Measurements from ENCODE around the gene TMEM150A. TPM values are rescaled to one million over a fixed set of nuclear protein-coding genes. Genes with fewer than 3 reads are reported as not detected.
A peak's percentile ranks its signal among the peaks of the same experiment; 100 is the strongest.

TMEM150A gene
- total and polyA plus RNA-seq, 10 donors = 9.4 to 18.8 (median 11.3) TPM

DNA sequence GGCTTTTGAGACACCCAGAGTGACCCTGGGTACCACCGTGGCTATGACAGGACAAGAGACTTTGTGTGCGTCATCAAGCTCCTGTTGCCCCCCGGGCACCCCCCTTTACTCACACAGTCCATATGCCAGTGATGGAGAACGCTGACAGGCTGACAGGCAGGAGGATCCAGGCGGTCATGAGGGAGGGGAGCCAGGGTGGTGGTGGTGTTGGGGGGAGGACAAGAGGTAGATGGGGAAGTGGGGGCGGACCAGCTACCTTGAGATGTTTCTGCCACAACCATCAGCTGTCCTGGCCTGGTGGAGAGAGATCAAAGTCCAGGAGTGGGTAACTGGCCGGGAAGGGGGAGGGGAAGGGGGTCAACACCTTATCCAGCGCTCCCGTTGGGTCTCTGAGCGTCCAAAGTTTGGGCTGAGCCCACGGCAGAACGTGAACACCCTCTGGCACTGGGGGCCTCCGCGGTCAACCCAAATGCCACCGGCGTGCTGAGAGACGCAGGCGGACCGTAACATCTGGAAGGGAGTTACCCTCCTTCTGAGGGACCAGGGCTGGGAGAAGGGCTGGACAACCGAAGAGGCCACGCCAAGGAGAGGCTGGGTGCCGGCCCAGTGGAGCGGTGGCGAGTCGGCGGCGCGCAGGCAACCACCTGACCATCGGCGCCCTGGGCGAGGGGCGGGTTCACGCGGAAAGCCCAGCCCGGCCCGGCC is 575 bp downstream of the TMEM150A start:
- WGBS, 5 donors = 8 to 14% (median 8%) methylated on average over 14 to 36 of the region's 36 CpGs
- peaks cover 28 to 93% (median 59%) of the 10 kb centered on the region in 6 donors for H3K4me1 ChIP-seq
- intact Hi-C loops (cut with DNase I; ENCODE audit: low total_unique reads) = no loop called here

DNA sequence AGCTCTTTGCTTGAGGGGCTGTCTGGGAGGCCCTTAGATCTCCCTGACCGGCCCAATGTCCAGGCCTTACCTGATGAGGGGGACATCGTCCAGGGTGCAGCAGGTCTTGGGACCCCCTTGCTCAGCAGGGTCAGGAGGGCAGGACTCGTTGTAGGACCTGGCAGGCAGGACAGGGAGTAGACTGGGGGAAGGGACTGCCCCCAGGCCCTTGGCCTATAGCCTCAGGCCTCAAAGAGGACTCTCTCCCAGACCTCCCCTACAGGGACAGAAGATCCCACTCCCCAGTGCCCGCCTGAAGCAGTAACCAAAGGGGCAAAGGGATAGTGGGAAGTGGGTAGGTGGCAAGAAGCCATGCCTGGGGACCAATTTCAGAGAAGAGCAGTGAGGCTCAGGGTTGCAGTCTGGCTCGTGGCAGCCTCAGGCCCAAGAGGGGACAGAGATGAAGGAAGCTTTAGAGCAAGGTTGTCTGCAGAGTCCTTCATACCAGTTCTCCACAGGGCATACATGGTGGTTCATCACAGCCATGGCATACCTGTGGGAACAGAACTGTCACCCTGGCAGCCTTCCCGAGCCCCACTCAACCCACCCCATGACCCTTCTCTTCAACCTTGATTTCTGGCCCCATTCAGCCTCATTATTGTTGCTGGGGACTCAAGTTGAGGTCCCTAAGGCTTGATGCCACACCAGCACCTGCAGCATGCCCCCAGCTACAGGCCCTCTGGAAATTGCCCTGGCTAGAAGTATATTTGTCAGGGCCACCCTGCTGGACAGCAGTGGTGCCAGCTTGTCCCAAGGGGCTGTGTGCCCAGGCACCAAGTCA is 1.3 kb downstream of the TMEM150A start:
- TF ChIP-seq POLR2AphosphoS5 (IDR thresholded peaks at IDR 0.05) = peak in 2 of 3 donors; percentile 3 to 26
- TF ChIP-seq POLR2A (IDR thresholded peaks at IDR 0.05) = no peak
- TF ChIP-seq, protein P1, sequence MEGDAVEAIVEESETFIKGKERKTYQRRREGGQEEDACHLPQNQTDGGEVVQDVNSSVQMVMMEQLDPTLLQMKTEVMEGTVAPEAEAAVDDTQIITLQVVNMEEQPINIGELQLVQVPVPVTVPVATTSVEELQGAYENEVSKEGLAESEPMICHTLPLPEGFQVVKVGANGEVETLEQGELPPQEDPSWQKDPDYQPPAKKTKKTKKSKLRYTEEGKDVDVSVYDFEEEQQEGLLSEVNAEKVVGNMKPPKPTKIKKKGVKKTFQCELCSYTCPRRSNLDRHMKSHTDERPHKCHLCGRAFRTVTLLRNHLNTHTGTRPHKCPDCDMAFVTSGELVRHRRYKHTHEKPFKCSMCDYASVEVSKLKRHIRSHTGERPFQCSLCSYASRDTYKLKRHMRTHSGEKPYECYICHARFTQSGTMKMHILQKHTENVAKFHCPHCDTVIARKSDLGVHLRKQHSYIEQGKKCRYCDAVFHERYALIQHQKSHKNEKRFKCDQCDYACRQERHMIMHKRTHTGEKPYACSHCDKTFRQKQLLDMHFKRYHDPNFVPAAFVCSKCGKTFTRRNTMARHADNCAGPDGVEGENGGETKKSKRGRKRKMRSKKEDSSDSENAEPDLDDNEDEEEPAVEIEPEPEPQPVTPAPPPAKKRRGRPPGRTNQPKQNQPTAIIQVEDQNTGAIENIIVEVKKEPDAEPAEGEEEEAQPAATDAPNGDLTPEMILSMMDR (IDR thresholded peaks at IDR 0.05 in 8 of 11, conservative IDR thresholded peaks at IDR 0.05 in 3 of 11) = no peak
- Histone ChIP-seq H3K9me3 (no peaks in the 10 kb centered on the region), H3K36me3 (peaks cover 0 to 54% (median 23%) of the 10 kb centered on the region in 6 donors), H3K27me3 (replicated peaks in 1 of 7) (no peaks in the 10 kb centered on the region), H3K4me3 (peak overlapping the region in 5 of 8 donors; percentile 74 to 93 (median 86)), H3K4me1 (peaks cover 35 to 93% (median 63%) of the 10 kb centered on the region in 6 donors), H3K27ac (peak overlapping the region in 5 of 8 donors; percentile 76 to 92 (median 89))
- intact Hi-C loops (cut with DNase I; ENCODE audit: low total_unique reads) = no loop called here
- peak; percentile 74 for DNase-seq
- 78 to 95% (median 86%) methylated on average over 6 of the region's 6 CpGs for WGBS, 5 donors

More for the DNA sequence above, 575 bp downstream of the TMEM150A start:
- Histone ChIP-seq H3K4me3 (peak overlapping the region; percentile 70 to 94 (median 86)), H3K36me3 (peaks cover 0 to 55% (median 20%) of the 10 kb centered on the region in 6 donors), H3K9me3 (no peaks in the 10 kb centered on the region), H3K27ac (peak overlapping the region; percentile 76 to 92 (median 88)), H3K27me3 (replicated peaks in 1 of 7) (no peaks in the 10 kb centered on the region)
- TF ChIP-seq, protein P1 (IDR thresholded peaks at IDR 0.05 in 8 of 11, conservative IDR thresholded peaks at IDR 0.05 in 3 of 11) = no peak
- TF ChIP-seq POLR2A (IDR thresholded peaks at IDR 0.05) (no peak), POLR2AphosphoS5 (IDR thresholded peaks at IDR 0.05) (no peak)
- peak; percentile 82 for DNase-seq

DNA sequence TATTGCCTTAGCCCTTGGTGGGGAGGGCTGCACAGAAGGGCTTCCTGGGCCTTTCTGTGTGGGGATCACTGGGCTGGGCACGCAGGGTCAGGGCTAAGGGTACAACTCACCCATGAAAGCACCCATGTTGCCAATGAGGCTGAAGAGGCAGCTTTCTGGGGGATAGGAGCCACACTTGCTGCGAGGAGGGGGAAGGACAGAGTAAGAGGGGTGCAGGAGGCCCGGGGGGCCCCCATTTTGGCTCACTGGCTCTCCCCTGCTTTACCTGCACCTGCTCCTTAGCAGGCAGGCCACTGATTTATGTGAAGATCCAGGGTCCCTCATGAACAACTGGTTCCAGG is 2.3 kb downstream of the TMEM150A start:
- Histone ChIP-seq H3K27ac (peak overlapping the region in 1 of 8 donors; percentile 92), H3K4me1 (peaks cover 30 to 88% (median 58%) of the 10 kb centered on the region in 6 donors), H3K9me3 (no peaks in the 10 kb centered on the region), H3K36me3 (peaks cover 0 to 45% (median 23%) of the 10 kb centered on the region in 6 donors), H3K27me3 (replicated peaks in 1 of 7) (no peaks in the 10 kb centered on the region), H3K4me3 (no peak overlapping the region)
- peak; percentile 59 for DNase-seq
- WGBS, 5 donors = 82 to 94% (median 87%) methylated on average over 3 of the region's 3 CpGs
- no peak for TF ChIP-seq POLR2A (IDR thresholded peaks at IDR 0.05)
- no peak for TF ChIP-seq POLR2AphosphoS5 (IDR thresholded peaks at IDR 0.05)
- intact Hi-C loops (cut with DNase I; ENCODE audit: low total_unique reads) = no loop called here

DNA sequence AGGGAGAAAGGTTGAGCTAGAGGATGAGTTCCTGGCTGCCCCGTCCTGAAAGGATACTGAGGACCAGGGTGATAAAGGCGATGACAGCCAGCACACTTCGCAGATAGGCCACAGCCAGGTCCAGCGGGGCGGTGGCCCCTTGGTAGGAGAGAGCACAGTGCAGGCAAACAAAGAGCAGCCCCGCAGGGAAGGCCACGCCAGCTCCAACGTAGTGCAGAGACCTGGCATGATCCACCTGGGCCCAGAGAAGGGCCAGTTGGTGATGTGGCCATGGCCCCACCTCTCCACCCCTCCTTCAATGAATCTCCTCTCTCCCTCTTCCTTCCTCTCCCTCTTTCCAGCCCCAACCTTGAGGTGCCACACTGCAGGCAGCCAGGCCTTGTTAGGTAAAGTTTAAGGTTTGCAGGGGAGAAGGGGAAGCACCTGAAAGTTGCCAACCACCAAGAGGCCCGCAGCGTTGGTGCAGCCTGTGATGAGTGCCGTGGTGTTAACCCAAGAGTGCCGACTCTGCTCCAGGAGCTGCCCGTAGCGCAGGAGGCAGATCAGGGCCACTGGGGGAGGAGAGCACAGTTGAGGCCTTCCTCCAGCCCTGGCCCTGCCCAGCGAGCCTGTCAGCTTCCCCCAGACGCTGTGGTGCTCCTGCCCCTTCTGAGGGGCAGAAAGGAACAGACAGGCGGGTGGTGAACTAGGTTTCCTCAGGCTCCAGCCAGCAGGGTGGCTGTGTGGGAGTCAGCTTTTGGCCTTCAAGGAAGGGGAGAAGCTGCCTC is 2.8 kb downstream of the TMEM150A start:
- peak; percentile 74 for DNase-seq
- TF ChIP-seq POLR2AphosphoS5 (IDR thresholded peaks at IDR 0.05) (peak in 2 of 3 donors; percentile 6 to 62), POLR2A (IDR thresholded peaks at IDR 0.05) (no peak)
- TF ChIP-seq, protein P1 (IDR thresholded peaks at IDR 0.05 in 8 of 11, conservative IDR thresholded peaks at IDR 0.05 in 3 of 11) = no peak
- Histone ChIP-seq H3K36me3 (peaks cover 0 to 45% (median 23%) of the 10 kb centered on the region in 6 donors), H3K4me3 (no peak overlapping the region), H3K9me3 (no peaks in the 10 kb centered on the region), H3K27ac (peak overlapping the region in 1 of 8 donors; percentile 92), H3K4me1 (peaks cover 30 to 88% (median 56%) of the 10 kb centered on the region in 6 donors), H3K27me3 (replicated peaks in 1 of 7) (no peaks in the 10 kb centered on the region)
- WGBS, 5 donors = 73 to 83% (median 77%) methylated on average over 15 to 17 of the region's 17 CpGs
- intact Hi-C loops (cut with DNase I; ENCODE audit: low total_unique reads) = no loop called here

All from spleen (tissue), 11 donors.